Right lobe of liver (tissue), 6 donors: ENCODE results near the gene SLC39A13. TPM values are rescaled to one million over a fixed set of nuclear protein-coding genes. Genes with fewer than 3 reads are reported as not detected.
A peak's percentile ranks its signal among the peaks of the same experiment; 100 is the strongest.

ENCODE experiments used
- ATAC-seq, 4 donors: fragments of 200-7000 bp; cut with Tn5 transposase; one replicate each; pipeline ENCODE4 v1.9.1; 2020; ENCODE audit warnings: mild to moderate bottlenecking in 4 of 4, moderate library complexity in 4 of 4
- DNase-seq, 3 donors: peaks; one replicate each; pipeline ENCODE4 v3.0.0-alpha.2; 2020
- H3K27ac ChIP-seq, 3 donors: fragments of 200-600 bp; one replicate each; pipeline ENCODE4 v1.8.0; 2022
- H3K27me3 ChIP-seq, 2 donors: fragments of 200-600 bp; one replicate each; pipeline ENCODE4 v1.8.0; 2022
- H3K36me3 ChIP-seq, 4 donors: fragments of 200-600 bp; sonication (generic) in 1 of 4; one replicate each; pipeline versions ENCODE4 v1.5.1 to v1.8.0; 2017 to 2022; ENCODE audit warnings: control low read depth in 1 of 4
- H3K4me1 ChIP-seq, 4 donors: fragments of 200-600 bp; sonication (generic) in 1 of 4; one replicate each; pipeline versions ENCODE4 v1.5.1 to v1.8.0; 2017 to 2022; ENCODE audit warnings: control low read depth in 1 of 4
- H3K4me3 ChIP-seq, 3 donors: fragments of 200-600 bp; one replicate each; pipeline ENCODE4 v1.8.0; 2022
- H3K9me3 ChIP-seq, 4 donors: fragments of 200-600 bp; sonication (generic) in 1 of 4; one replicate each; pipeline versions ENCODE4 v1.5.1 to v1.8.0; 2017 to 2022; ENCODE audit warnings: control low read depth in 1 of 4
- CTCF ChIP-seq, 4 donors: fragments of 200-600 bp in 3 of 4; fragments of 450-650 bp in 1 of 4; IDR thresholded peaks; one replicate each; pipeline versions ENCODE4 v1.5.1 to v1.8.0; 2016 to 2022; ENCODE audit warnings: antibody characterized with exemption in 4 of 4, mild to moderate bottlenecking in 2 of 4
- POLR2A ChIP-seq: fragments of 450-650 bp; IDR thresholded peaks from one replicate; pipeline ENCODE4 v1.6.1; 2017; ENCODE audit warnings: antibody characterized with exemption, mild to moderate bottlenecking
- WGBS: methylation state at CpG from one replicate; pipeline ENCODE4 v1.1.6; 2018; ENCODE audit warnings: low coverage, low lambda C conversion rate; ENCODE audit not compliant: insufficient coverage; ENCODE audit errors: missing lambda C conversion rate; 5-methylcytosine and 5-hydroxymethylcytosine counted together
- intact Hi-C, 2 donors: fragments of 100-400 bp; cut with DNase I; formaldehyde crosslinking; loops; one replicate each; pipeline versions ENCODE4 v1.11.2 to v1.14.1; 2022
- total RNA-seq, 6 experiments: library from RNA; depleted of rRNA in 2 of 6; stranded (reverse); fragments of >200 nt in 2 of 6; fragmentation: NEBNext Ultra II Directional in 3 of 6; extraction: Animal tissue kit (Norgen Biotek cat#: 25700) in 3 of 6; gene quantifications; one replicate each; pipeline versions ENCODE4 v1.1.0 to v1.2.4, GENCODE V29; 2016 to 2023
- donor health status: DM: no; HTN: yes; CAD: no.
- donor health status: DM: no; HTN: no; CAD: no.
- donor health status: DM: no; HTN: no; CAD: no.
- donor health status: DM: no; HTN: yes; CAD: no.
- donor health status: DM: no; HTN: yes; CAD: no.

Gene SLC39A13
- total RNA-seq, 6 experiments from 2014 or later: 9.8 to 21.2 (median 13.1) TPM

- DNase-seq (no peak), ATAC-seq (no peak)
- peaks cover 0 to 12% (median 2%) of the 10 kb centered on the region in 4 donors for H3K4me1 ChIP-seq
- H3K9me3 ChIP-seq: no peaks in the 10 kb centered on the region
- H3K36me3 ChIP-seq: no peaks in the 10 kb centered on the region
- no peak overlapping the region for H3K27ac ChIP-seq
- TF ChIP-seq CTCF (IDR thresholded peaks at IDR 0.05) (no peak), POLR2A (no peak)
- intact Hi-C loops: no loop called here
- H3K4me3 ChIP-seq: no peak overlapping the region
- 58% methylated on average over 2 of the region's 3 CpGs for WGBS
- H3K27me3 ChIP-seq: no peaks in the 10 kb centered on the region
These were observed 4.8 kb upstream of the SLC39A13 start for GRCh38 chr11:47403571-47403970.

DNA sequence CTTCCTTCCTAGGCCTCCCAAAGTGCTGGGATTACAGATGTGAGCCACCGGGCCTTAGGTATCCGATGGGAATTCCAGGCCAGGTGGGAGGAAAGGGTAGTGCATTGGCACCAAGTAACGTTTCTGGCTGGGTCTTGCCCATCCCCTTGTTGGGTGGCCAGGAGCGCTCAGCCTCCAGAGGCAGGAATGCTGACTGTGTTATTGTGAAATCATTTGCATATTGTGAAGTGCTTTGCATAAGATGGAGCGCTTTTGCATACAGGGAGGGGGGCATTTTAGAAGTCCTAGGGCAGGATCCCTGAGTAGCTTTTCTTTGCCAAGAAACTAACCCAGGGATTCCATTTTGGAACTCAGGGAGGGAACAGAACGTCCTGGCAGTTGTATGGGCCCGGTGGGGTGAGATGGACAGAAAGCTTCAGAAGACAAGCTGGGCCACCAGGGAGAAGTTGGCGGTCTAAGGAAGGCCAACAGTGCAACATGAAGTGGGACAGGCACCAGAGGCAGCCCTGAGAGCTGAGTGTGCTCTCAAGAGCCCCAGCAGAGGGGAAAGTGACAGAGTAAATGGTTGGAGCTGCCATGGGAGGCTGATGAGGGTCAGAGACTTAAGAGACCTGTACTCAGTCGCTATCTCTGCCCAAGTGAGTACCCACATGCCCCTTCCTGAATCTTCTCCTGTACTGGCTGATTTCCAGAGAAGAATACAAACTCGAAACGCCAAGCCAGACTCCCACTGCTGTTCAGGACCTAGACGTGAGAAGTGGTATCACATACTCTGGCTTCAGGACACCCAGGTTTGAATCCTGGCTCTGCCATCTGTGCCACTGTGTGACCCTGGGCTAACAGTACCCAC is 1.3 kb upstream of the SLC39A13 start:
- no peak for DNase-seq
- 49% methylated on average over 10 of the region's 12 CpGs for WGBS
- intact Hi-C loops: no loop called here
- Histone ChIP-seq H3K9me3 (no peaks in the 10 kb centered on the region), H3K27ac (peak overlapping the region; percentile 79 to 91 (median 88)), H3K4me1 (peaks cover 0 to 15% (median 2%) of the 10 kb centered on the region in 4 donors), H3K36me3 (no peaks in the 10 kb centered on the region), H3K4me3 (peak overlapping the region; percentile 56 to 86 (median 60)), H3K27me3 (no peaks in the 10 kb centered on the region)
- TF ChIP-seq CTCF (IDR thresholded peaks at IDR 0.05) (no peak), POLR2A (no peak)
- no peak for ATAC-seq

GRCh38 chr11:47408598-47409439 is 429 bp downstream of the SLC39A13 start:
- Histone ChIP-seq H3K27ac (peak overlapping the region; percentile 69 to 80 (median 75)), H3K4me3 (peak overlapping the region; percentile 78 to 86 (median 79)), H3K4me1 (peaks cover 0 to 15% (median 2%) of the 10 kb centered on the region in 4 donors), H3K9me3 (no peaks in the 10 kb centered on the region), H3K36me3 (no peaks in the 10 kb centered on the region), H3K27me3 (no peaks in the 10 kb centered on the region)
- peak in 1 of 4 donors; percentile 2 for ATAC-seq
- 0% methylated on average over 11 of the region's 50 CpGs for WGBS
- intact Hi-C loops: no loop called here
- TF ChIP-seq CTCF (IDR thresholded peaks at IDR 0.05) (no peak), POLR2A (no peak)
- DNase-seq: peak in 1 of 3 donors; percentile 49

GRCh38 chr11:47409440-47410369 is 1.3 kb downstream of the SLC39A13 start:
- DNase-seq (no peak), ATAC-seq (no peak)
- WGBS: 63% methylated on average over 7 of the region's 31 CpGs
- H3K27me3 ChIP-seq: no peaks in the 10 kb centered on the region
- intact Hi-C loops: no loop called here
- peak overlapping the region; percentile 78 to 86 (median 79) for H3K4me3 ChIP-seq
- H3K9me3 ChIP-seq: no peaks in the 10 kb centered on the region
- peaks cover 0 to 15% (median 2%) of the 10 kb centered on the region in 4 donors for H3K4me1 ChIP-seq
- TF ChIP-seq CTCF (IDR thresholded peaks at IDR 0.05): no peak
- no peak for TF ChIP-seq POLR2A
- H3K27ac ChIP-seq: peak overlapping the region in 2 of 3 donors; percentile 75 to 80
- no peaks in the 10 kb centered on the region for H3K36me3 ChIP-seq
